Endothelial cell (in vitro differentiated cells): ENCODE measurements around the gene ZBTB48. TPM values are rescaled to one million over a fixed set of nuclear protein-coding genes. Genes with fewer than 3 reads are reported as not detected.

Source experiments
- DNase-seq: peaks from one replicate; pipeline ENCODE4 v3.0.0; 2021; ENCODE audit warnings: low spot score
- H3K27ac Mint-ChIP-seq: one replicate; pipeline ENCODE4 v1.8.0; 2021; ENCODE audit warnings: mixed read lengths, inconsistent platforms; ENCODE audit not compliant: unreplicated experiment
- H3K27me3 Mint-ChIP-seq: one replicate; pipeline ENCODE4 v1.8.0; 2021; ENCODE audit warnings: mild to moderate bottlenecking, moderate library complexity, mixed read lengths, inconsistent platforms; ENCODE audit not compliant: unreplicated experiment
- H3K36me3 Mint-ChIP-seq: one replicate; pipeline ENCODE4 v1.8.0; 2021; ENCODE audit warnings: mild to moderate bottlenecking, low read depth, mixed read lengths, inconsistent platforms; ENCODE audit not compliant: unreplicated experiment
- H3K4me1 Mint-ChIP-seq: one replicate; pipeline ENCODE4 v1.8.0; 2021; ENCODE audit warnings: mild to moderate bottlenecking, mixed read lengths, inconsistent platforms; ENCODE audit not compliant: unreplicated experiment
- H3K4me3 Mint-ChIP-seq: one replicate; pipeline ENCODE4 v1.8.0; 2021; ENCODE audit warnings: mild to moderate bottlenecking, mixed read lengths, inconsistent platforms; ENCODE audit not compliant: unreplicated experiment
- H3K9me3 Mint-ChIP-seq: one replicate; pipeline ENCODE4 v1.8.0; 2021; ENCODE audit warnings: mixed read lengths, inconsistent platforms; ENCODE audit not compliant: unreplicated experiment
- CTCF ChIP-seq: fragments of 200-600 bp; sonication (generic); IDR thresholded peaks from one replicate; pipeline ENCODE4 v1.5.0; 2021; ENCODE audit warnings: antibody characterized with exemption; ENCODE audit not compliant: unreplicated experiment
- total RNA-seq: library from RNA; stranded (reverse); fragmentation: NEBNext Ultra II Directional; extraction: Animal tissue kit (Norgen Biotek cat#: 25700); gene quantifications from one replicate; pipeline ENCODE4 v1.2.1, GENCODE V29; 2021; ENCODE audit not compliant: unreplicated experiment

ZBTB48 gene
- total RNA-seq, 1 donor from 2014 or later: 32.2 TPM

- H3K4me1 Mint-ChIP-seq: no peaks in the 10 kb centered on the region
- H3K27me3 Mint-ChIP-seq: peaks cover 5% of the 10 kb centered on the region
- TF ChIP-seq CTCF: no peak
- peaks cover 20% of the 10 kb centered on the region for H3K36me3 Mint-ChIP-seq
- H3K27ac Mint-ChIP-seq: peak overlapping the region; percentile 17
- peak overlapping the region; percentile 21 for H3K4me3 Mint-ChIP-seq
- DNase-seq: no peak
- no peaks in the 10 kb centered on the region for H3K9me3 Mint-ChIP-seq
Measured at GRCh38 chr1:6621429-6622391, 41.9 kb downstream of the ZBTB48 start.

GRCh38 chr1:6622396-6623152, 42.8 kb downstream of the ZBTB48 start:
- Mint-ChIP-seq H3K9me3 (no peaks in the 10 kb centered on the region), H3K4me3 (peak overlapping the region; percentile 21), H3K4me1 (no peaks in the 10 kb centered on the region), H3K36me3 (peaks cover 20% of the 10 kb centered on the region), H3K27ac (peak overlapping the region; percentile 17), H3K27me3 (peaks cover 5% of the 10 kb centered on the region)
- no peak for DNase-seq
- no peak for TF ChIP-seq CTCF

- no peak for DNase-seq
- H3K36me3 Mint-ChIP-seq: peaks cover 25% of the 10 kb centered on the region
- H3K9me3 Mint-ChIP-seq: no peaks in the 10 kb centered on the region
- no peak for TF ChIP-seq CTCF
- no peaks in the 10 kb centered on the region for H3K4me1 Mint-ChIP-seq
- peak overlapping the region; percentile 62 for H3K4me3 Mint-ChIP-seq
- H3K27ac Mint-ChIP-seq: no peak overlapping the region
- peaks cover 5% of the 10 kb centered on the region for H3K27me3 Mint-ChIP-seq
Measured at GRCh38 chr1:6623269-6623965, 43.6 kb downstream of the ZBTB48 start.

GRCh38 chr1:6624710-6625583, 45.2 kb downstream of the ZBTB48 start, which contains the start of gene THAP3:
TSS of gene THAP3 (plus strand) at chr1:6624868. CDS start at chr1:6625219, 351 bp downstream.
- peaks cover 31% of the 10 kb centered on the region for H3K36me3 Mint-ChIP-seq
- H3K4me1 Mint-ChIP-seq: peaks cover 4% of the 10 kb centered on the region
- DNase-seq: peak; percentile 89
- no peak for TF ChIP-seq CTCF
- H3K4me3 Mint-ChIP-seq: peak within 1 kb of the TSS; percentile 95
- peak within 1 kb of the TSS; percentile 80 for H3K27ac Mint-ChIP-seq
- H3K27me3 Mint-ChIP-seq: peaks cover 5% of the 10 kb centered on the region
- no peaks in the 10 kb centered on the region for H3K9me3 Mint-ChIP-seq
